GM12873 (cell line): Measurements from ENCODE around the gene CLDN11.

Source experiments
- TF ChIP-seq, protein P1 (sequence below): IDR thresholded peaks from 2 replicates; pipeline ENCODE4 v1.5.1; 2012; ENCODE audit warnings: low read depth, mild to moderate bottlenecking, moderate library complexity, low read length, control low read depth; ENCODE audit not compliant: insufficient read depth; ENCODE audit errors: missing control alignments

The CLDN11 gene

DNA sequence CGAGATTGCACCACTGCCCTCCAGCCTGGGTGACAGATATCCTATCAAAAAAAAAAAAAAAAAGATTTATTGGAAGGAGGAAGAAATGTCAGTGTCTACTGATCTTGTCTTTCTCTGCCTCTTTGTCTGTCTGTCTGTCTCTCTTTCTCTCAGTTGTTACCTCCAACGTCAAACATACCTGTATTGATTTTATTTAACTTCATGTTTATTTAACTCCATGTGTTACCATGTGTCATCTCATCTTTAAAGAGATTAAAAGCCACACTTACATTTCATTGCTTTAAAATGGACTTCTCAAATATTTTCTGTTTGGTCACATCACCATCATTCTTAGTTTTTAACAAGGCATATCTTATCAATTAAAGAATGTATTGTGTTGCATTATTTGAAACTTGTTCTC lies 9.4 kb downstream of the CLDN11 start:
- TF ChIP-seq, protein P1, sequence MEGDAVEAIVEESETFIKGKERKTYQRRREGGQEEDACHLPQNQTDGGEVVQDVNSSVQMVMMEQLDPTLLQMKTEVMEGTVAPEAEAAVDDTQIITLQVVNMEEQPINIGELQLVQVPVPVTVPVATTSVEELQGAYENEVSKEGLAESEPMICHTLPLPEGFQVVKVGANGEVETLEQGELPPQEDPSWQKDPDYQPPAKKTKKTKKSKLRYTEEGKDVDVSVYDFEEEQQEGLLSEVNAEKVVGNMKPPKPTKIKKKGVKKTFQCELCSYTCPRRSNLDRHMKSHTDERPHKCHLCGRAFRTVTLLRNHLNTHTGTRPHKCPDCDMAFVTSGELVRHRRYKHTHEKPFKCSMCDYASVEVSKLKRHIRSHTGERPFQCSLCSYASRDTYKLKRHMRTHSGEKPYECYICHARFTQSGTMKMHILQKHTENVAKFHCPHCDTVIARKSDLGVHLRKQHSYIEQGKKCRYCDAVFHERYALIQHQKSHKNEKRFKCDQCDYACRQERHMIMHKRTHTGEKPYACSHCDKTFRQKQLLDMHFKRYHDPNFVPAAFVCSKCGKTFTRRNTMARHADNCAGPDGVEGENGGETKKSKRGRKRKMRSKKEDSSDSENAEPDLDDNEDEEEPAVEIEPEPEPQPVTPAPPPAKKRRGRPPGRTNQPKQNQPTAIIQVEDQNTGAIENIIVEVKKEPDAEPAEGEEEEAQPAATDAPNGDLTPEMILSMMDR, result no peak

- TF ChIP-seq, protein P1, result no peak
Observed at GRCh38 chr3:170429050-170429449, 10.4 kb downstream of the CLDN11 start.

DNA sequence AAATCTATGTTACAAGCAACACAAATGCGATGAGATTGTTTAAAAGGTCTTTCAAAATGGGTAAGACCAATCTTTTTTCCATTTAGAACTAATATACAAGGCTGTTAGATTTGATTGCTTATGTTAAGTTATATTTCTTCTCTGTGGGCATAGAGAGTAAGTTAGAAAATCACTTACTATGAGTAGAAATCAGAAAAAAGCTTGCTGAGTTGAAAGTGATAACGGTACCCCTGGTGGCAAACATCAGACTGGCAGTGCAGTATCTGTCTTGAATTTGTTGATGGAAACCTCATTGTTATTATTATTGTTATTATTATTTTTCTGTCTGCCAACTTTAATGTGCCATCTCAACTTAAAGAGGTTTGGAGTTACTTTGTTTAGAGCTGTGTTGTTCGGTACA lies 12.4 kb downstream of the CLDN11 start:
- TF ChIP-seq, protein P1, result no peak

DNA sequence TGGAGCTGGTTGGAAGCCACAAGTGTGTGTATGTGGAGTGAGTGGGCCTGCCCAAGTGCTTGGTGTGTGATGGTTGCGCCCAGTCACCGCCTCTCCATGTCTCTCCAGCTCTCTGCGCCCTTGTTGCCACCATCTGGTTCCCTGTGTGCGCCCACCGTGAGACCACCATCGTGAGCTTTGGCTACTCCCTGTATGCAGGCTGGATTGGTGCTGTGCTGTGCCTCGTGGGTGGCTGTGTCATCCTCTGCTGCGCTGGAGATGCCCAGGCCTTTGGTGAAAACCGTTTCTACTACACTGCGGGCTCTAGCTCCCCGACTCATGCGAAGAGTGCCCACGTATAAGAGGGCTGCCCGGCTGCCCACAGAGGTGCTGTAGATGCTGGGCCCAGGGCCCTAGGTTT lies 13.7 kb downstream of the CLDN11 start:
- TF ChIP-seq, protein P1, result no peak

- TF ChIP-seq, protein P1, result no peak
Observed at GRCh38 chr3:170436697-170437096, 18.0 kb downstream of the CLDN11 start.

- TF ChIP-seq, protein P1, result no peak
Observed at GRCh38 chr3:170437176-170437575, 18.5 kb downstream of the CLDN11 start.

- TF ChIP-seq, protein P1, result no peak
Observed at GRCh38 chr3:170437696-170438407, 19.2 kb downstream of the CLDN11 start.
